Stimulated activated CD8-positive, alpha-beta memory T cell treated with anti-CD3 and anti-CD28 coated beads, Interleukin-4, amount 100 ng/mL, for 48 hours (primary cell): ENCODE measurements around the gene EMID1.
"Not testable (repeated sequence)": the region's sequence is repeated elsewhere in the genome, so short reads cannot be mapped to it uniquely, and the experiment has no call there.

ENCODE experiments used
- DNase-seq: peaks from one replicate; pipeline ENCODE4 v3.0.0-alpha.2; 2020

The EMID1 gene

DNA sequence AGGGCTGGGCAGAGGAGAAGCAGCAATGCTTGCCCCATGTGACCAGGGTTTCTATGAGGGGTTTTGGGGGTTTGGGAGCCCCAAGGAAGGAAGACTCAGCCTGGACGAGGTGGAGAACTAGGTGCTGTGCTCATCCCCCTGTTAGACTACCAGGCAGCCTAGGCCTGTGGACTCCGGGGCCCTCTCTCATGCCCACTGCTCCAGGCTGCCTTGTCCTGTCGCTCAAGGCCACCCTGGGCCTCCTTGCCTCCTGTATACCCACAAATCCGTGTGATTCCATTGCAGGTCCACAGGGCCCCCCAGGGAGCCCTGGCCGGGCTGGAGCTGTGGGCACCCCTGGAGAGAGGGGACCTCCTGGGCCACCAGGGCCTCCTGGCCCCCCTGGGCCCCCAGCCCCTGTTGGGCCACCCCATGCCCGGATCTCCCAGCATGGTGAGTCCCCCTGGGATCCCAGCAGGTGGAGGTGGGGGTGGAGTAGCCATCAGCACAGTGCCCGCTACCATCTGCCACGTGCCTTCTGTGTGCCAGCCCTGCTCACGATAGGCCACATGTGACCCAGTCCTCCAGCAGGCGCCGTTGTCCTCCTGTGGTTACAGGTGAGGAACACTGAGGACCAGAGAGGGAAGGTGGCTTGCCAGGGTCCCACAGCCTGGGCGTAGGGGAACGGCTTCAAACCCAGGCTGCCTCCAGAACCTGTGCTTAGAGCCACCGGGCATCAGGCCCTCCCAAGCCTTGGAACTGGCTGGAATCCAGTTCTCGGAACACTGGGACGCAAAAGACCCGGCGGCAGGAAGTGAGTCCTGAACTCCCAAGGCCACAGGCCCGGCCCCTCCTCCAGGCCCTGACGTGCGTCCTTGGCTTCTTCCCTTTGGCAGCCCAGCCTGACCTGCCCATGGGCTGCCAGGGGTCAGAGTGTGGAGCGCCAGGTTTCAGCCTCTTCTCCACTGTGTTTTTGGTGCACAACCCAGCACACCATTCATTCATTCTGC is 26.6 kb downstream of the EMID1 start:
- DNase-seq = no peak

DNA sequence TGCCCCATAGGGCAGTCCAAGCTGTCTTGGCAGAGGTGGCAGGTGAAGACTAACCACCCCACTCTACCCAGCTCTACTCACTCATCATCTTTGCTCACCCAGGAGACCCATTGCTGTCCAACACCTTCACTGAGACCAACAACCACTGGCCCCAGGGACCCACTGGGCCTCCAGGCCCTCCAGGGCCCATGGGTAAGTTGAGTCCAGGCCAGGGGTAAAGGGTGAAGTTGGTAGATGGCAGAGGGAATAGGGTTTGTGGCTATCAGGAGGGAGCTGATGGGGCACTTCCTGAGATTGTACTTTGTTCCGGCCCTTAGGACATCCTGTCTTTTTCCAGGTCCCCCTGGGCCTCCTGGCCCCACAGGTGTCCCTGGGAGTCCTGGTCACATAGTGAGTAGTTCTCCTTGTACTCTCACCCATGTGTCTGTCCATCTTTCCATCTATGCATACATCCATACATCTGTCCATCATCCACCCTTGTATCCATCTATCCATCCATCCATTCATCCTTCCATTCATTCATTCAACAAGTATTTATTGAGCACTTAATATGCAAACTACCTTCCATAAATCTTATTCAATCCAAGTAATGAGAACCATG is 27.7 kb downstream of the EMID1 start:
- DNase-seq = no peak

DNA sequence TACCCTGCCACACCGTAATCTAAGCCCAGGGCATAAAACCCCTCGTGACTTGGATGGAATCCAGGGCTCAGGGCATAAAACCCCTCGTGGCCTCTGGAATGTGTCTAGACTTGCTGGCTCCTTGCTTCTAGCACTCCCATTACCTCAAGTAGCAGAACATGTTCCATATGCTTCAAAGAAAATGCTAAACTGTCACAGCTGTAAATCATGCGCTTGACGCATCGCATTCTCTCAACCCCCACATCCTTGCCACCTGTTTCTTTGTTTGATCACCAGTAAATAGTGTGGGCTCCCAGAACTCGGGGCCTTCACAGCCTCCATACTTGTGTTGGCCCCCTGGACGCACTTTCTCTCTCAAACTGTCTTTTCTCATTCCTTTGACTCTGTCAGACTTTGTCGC is 34.8 kb downstream of the EMID1 start:
- DNase-seq = not testable (repeated sequence)

DNA sequence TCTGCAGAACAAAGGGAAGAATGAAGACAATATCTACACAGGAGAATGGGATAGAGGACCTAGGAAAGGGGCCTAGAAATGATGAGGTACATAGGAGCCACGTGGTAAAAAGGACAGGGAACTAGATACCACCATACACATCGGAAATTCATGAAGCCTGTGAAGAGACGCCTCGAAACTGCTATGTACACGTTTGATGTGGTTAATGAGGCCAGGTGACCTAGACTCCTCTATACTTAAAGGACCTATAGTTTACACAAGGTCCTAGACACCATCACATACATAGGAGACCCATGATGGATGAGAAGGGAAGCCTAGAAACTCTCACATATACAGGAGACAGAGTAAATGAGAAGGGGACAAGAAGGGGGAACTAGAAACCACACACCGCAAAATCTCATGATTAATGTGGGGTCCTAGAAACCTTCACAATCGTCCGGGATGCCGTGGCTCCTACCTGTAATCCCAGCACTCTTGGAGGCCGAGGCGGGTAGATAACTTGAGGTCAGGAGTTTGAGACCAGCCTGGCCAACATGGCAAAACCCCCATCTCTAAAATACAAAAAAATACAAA is 38.3 kb downstream of the EMID1 start:
- DNase-seq = no peak

DNA sequence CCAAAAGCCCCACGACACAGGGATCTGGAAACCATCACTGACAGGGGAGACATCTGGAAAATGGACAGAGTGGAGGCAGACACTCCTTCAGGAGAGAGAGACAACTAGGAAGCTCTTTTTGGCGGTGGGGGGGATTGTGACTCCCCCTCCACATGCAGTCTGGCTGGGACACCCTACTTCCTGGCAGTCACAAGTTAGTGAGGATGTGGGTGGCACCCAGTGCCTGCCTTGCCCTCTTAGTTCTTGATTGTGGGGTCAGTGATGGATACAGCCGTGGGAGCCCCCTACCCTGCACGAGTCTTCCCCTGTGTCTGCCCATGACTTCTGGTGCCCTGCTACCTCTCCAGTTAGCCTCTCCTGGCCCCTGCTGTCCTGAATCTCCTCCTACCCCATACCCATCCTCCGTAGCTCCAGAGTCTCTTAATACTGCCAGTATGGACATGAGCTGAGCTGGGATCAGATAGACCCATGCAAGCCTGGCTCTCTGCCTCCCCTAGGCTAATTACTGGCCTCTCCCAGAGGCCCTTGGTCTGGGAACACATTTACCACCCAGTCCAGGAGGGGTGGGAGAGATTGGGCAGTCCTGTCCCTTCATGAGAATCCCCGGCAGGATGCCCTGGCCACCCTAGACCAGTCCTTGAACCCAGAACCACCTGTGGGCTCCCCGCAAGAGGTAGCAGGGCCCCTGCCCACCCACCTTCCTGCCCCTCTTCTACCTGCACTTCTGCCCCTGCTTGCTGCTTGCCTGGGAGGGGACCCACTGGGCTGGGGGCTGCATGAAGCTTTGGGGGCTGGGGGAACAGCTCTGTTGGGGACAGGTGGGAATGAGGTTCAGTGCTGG is 39.3 kb downstream of the EMID1 start:
- DNase-seq = no peak

DNA sequence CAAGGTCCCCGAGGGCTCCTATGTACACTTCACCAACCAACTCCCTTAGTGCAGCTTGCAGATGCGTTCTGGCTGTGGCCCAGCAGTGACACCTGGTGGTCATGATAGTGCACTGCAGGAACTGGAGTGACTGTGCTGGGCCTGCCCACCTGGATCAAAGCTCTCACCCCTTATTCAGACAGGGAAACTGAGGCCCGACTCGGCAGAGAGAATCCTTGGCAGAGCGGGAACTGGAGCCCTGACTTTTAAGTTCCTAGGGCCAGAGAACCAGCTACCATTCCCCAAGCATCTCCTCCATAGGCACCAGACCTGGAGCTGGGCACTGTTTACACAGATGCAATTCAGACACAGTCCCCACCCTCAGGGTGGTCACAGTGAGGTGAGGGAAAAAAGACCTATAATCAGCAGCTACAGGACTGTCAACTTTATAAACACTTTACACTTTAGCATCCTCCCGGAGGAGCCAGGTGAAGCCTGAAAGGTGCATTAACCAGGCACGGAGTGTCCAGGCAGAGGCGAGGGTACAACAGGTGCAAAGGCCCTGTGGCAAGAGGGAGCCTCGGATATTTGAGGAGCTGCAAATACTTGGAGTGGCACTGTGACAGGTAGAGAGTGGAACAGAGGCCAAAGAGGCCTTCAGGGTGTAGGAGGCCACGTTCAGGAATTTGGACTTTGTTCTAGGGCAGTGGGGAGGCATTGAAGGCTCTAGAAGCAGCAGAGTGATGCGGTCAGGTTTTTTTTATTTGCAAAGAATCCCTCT is 40.1 kb downstream of the EMID1 start:
- DNase-seq = peak; percentile 83

DNA sequence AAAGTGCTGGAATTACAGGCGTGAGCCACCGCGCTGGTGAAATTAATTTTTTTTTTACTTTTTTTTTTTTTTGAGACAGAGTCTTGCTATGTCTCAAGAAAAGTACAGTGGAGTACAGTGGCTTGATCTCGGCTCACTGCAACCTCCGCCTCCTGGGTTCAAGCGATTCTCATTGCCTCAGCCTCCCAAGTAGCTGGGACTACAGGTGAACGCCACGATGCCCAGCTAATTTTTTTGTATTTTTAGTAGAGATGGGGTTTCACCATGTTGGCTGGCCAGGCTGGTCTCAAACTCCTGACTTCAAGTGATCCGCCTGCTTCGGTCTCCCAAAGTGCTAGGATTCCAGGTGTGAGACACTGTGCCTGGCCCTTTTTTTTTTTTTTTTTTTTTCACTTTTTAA is 42.2 kb downstream of the EMID1 start:
- not testable (repeated sequence) for DNase-seq

DNA sequence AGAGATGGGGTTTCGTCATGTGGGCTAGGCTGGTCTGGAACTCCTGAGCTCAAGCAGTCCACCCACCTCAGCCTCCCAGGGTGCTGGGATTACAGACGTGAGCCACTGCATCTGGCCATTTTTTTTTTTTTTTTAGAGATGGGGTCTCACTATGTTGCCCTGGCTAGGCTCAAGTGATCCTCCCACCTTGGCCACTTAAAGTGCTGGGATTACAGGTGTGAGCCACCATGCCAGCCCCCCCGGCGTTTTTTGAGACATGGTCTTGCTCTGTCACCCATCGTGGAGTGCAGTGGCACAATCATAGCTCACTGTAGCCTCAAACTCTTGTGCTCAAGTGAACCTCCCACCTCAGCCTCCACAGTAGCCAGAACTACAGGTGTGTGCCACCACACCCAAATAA is 45.6 kb downstream of the EMID1 start:
- DNase-seq = no peak

DNA sequence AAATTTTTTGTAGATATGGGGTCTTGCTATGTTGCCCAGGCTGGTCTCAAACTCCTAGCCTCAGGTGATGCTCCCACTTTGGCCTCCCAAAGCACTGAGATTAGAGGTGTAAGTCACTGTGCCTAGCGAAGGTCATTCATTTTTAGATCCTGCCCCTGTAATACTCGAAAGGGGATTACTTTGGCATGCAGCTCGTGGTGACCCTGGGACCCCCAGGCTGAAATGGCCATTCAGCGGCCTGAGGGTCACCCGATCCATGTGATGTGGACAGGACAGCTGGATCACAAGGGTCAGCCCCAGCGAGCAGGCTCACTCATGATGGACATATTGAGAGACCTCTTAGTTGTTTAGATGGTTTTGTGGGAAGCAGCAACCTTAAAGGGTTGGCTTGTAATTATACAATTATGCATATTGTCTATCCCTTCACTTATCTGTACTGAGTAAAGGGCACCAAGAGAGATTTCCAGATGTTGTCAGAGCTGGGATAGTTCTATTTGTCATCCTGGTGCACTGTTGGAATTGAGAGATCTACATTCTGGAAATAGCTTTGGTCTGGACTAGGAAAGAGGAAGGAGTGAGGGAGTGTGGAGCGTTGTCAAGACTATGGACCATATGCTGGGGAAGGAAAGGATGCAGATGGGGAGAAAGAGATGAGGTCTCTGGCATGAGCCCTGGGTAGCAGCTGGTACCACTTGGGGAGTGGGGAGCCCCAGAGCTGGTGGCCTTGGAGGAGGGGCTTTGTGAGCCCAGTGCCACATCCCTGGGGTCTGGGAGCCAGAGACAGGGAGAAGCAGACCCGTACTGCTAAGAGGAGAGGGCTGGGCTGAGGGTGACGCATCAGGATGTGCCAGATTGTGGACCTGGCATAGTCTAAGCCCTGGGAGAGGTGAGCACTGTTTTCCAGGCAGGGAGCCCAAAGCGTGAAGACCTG is 46.5 kb downstream of the EMID1 start:
- DNase-seq = no peak

DNA sequence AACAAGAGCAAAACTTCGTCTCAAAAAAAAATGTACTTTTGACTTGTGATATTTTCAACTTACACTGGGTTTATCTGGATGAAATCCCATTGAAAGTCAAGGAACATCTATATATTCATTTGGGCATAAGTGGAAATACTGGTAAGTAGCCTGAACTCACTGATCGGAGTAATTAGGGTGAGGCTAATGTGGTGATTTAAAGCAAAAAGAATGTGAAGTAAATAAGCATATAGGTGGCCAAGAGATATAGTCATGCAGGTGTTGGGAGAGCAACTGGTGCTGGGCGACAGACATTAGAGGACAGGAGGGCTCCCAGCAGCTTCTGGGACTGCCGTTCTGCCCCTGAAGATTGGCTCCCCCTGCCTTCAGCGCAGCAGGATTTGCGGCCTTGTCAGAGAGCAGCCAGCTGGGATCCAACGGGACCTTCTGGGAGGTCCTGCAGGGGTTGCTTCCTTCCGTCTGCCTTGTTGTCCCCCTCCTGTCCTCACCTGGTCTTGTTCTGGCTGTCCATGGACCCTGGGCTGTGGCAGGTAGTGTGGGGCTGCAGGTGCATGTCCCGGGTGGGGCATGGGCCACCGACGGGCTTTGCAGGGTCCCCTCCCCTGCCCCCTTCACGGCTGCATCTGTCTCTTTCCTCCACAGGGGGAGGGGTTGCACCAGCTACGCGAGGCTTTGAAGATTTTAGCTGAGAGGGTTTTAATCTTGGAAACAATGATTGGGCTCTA is 48.0 kb downstream of the EMID1 start:
- no peak for DNase-seq

DNA sequence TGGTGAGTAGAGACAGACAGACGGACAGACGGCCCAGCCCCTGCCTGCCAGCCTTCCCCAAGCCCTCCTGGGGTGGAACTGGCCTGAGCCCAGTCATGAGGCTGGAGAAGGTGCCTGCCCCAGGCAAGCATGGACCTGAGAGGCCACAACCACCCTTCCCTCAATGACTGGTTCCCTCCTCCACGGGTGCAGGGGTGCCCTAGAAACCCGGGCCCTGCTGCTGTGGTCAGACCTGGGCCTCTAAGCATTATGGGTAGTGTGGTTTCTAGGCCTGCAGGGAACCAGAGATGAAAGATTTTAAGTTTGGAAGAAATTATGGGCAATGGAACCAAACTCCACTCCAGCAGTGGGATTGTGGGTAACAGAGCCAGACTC is 48.6 kb downstream of the EMID1 start:
- no peak for DNase-seq

DNA sequence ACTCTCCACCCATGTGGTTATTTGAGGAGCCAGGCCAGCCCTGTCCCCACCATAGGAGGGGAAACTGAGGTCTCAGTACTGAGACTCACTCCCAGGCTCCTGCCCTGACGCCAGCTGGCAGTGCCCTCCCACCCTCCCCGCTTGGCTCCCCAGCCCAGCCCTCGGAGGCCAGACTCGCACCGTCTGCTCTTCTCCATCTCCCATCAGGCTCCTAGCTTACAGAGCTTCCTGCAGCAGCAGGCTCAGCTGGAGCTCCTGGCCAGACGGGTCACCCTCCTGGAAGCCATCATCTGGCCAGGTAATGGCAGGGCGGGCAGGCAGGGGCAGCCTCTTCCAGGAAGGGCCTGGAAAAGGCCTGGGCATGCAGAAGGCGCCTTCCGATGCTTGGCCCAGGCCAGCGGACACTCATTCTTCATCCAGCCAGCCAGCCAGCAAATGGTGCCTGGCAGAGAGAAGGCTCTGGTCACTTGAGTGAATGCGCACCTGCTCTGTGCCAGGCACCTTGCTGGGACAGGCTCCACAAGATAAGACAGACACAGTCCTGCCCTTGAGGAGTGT is 49.4 kb downstream of the EMID1 start:
- DNase-seq = no peak

DNA sequence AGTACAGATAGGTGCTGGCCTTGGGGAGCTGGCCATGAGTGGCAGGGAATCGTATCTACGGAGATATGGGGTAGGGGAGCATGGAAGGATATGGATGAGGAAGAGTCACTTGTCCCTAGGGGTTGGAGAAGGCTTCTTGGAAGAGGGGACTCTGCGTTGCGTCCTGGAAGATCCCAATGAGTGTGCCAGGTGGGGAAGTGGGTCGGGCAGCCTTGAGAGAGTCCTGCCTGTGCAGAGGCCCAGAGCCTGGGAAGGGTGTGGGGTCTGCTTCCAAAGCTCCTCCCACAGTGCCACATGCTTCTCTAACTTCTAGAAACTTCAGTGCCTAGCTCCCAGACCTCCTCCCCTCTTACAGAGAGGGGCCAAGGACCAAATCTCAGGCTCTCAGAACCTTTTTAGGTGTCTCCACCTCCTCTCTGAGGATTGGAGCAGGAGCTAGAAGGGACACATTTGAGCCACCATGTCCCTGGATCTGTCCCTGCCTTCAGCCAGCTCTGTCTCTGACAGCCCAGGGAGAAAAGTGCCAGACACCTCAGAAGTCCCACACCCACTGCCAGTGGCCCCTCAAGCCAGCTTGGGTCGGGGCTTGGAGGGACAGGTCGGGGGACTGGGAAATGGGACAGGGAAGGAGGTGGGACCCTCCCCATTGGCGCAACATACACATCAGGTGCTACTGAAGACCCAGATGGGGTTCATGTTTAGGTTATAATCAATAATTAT is 51.1 kb downstream of the EMID1 start:
- no peak for DNase-seq

DNA sequence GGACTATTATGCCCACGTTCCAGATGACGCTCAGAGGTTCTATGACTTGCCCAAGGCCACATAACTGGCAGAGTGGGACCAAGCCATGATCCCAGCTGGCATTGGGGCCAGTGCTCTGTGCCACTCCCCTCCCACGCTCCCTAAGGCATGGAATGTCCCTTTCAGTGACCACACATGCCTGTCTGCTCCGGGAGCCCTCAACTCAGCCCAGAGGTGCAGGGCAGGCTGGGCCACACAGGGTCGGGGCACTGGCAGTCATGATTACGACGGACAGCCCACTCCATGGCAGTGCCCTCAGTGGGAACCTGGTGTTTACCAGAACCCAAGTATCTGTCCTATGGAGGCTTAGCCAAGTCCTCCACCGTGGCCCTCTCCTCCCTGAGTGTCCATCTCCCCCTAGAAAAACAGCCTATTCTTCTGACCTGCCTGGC is 52.1 kb downstream of the EMID1 start:
- DNase-seq = no peak

DNA sequence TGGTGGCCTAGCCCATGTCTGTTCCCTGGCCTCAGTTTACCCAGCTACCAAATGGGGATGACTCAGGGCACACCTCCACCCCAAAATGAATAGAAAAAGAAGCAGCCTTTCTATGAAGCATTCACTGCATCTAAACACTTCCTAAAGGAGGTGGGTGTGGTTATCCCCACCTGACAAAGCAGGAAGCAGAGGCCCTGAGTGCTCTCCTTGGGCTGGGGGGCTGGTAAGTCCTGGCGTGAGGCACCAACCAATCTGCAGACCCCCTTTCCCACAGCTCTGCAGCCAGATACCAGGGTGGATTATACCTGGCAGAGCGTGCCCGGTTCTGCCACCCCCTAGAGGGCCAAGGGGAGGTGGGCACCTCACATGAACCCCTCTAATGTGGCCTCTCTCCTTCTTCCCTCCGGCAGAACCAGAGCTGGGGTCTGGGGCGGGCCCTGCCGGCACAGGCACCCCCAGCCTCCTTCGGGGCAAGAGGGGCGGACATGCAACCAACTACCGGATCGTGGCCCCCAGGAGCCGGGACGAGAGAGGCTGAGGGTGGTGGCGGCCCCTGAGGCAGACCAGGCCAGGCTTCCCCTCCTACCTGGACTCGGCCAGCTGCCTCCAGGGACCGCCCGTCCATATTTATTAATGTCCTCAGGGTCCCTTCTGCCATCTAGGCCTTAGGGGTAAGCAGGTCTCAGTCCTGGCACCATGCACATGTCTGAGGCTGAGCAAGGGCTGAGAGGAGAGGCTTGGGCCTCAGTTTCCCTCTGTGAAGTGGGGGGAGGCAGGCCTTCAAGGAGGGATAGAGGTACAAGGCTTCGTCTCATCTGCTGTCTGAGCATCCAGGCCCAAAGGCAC is 52.9 kb downstream of the EMID1 start:
- no peak for DNase-seq

DNA sequence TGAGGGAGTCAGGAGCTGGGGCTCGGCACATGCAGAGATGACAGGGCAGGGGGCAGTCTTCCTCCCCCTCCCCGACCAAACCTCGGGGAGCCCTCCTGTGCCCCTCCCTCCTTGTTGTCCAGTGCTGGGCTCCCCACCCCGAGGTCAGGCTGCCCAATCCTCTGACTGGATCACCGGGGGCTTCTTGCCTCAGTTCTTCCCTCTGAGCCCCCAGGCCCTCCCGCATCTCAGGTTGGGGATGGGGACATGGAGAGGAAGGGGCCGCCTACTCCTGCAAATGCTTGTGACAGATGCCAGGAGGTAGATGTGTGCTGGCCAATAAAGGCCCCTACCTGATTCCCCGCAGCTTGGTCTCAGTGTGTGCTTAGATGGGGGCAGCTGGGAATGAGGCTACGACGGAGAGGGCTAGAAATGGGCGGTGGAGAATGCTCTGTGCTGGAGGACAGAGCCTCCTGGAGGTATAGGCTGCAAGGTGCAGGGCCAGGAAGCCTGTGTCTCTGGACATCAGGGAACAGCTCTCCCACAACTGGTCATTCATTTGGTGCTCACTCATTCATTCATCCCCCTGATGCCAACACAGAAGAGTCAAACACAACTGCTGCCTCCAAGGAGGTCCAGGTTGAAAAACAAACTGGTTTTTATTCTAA is 53.7 kb downstream of the EMID1 start:
- DNase-seq = no peak

DNA sequence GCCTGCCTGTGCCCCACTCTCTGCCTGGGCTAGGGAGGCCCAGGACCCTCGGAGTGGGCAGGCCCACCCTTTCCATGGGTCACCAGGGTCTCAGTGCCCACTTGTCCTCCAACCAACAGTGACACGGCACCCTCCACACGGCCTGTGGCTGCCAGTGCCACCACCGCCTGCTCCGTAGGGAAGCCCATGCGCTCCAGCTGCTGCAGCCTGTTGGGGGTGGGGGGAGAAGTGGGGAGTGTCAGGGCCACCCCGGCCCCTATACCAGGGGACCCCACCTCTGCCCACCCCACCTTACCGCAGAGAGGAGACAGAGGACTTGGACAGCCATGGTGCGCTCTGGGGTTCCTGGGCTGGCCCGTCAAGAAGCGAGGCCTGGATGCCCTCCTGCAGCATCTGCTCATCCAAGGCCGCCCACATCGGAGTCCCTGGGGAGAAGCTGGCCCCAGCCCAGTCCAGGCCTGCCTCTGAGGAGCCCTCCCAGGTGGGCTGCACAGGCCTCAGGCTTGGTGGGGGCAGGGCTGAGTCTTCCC is 54.4 kb downstream of the EMID1 start:
- no peak for DNase-seq
